Stimulated activated CD8-positive, alpha-beta memory T cell treated with anti-CD3 and anti-CD28 coated beads, Interleukin-12 subunit alpha, Interleukin-12 subunit beta, amount 100 ng/mL, for 1 hour (primary cell): ENCODE results near the gene SYNGR4.
"Not testable (repeated sequence)": the region's sequence is repeated elsewhere in the genome, so short reads cannot be mapped to it uniquely, and the experiment has no call there.

Experiments
- DNase-seq: peaks from one replicate; pipeline ENCODE4 v3.0.0-alpha.2; 2020; ENCODE audit warnings: low read depth

SYNGR4 gene

DNA sequence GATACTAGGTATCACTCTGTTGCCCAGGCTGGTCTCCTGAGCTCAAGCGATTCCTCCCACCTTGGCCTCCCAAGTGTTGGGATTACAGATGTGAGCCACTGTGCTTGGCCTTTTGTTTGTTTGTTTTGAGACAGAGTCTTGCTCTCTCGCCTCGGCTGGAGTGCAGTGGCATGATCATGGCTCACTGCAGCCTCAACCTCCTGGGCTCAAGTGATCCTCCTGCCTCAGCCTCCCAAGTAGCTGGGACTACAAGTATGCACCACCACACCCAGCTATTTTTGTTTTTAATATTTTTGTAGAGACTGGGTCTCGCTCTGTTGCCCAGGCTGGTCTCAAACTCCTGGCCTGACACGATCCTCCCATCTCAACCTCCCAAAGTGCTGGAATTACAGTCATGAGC is 7.6 kb downstream of the SYNGR4 start:
- not testable (repeated sequence) for DNase-seq

DNA sequence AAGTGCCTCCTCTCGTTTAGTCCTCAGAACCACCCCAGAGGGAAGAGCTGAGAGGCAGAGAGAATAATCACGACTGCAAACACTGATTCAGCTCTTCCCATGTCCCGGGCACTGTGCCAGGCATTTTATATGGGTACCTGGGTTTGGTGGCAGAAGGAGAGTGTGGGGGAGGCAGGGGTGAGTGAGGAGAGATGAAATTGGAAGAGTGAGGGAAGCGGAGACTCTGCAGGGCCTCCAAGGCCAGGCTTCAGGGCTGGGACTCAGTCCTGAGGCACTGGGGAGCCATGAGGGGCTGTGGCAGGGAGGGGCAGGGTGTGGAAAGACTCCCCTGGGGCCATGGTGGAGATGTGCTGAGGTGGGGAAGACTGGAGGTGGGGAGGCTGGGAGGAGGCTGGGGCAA is 8.7 kb downstream of the SYNGR4 start:
- DNase-seq = no peak

DNA sequence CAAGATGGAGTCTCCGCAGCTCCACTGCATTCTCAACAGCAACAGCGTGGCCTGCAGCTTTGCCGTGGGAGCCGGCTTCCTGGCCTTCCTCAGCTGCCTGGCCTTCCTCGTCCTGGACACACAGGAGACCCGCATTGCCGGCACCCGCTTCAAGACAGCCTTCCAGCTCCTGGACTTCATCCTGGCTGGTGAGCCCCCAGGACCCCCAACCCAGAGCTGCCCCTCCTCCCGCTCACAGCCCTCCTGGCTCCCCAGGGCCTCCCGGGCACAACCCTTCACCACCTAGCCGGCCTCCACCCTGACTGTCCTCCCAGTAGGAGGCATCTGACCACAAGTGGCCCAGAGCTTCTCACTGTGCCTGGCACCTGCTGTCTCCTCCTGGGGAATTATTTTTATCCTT is 9.4 kb downstream of the SYNGR4 start:
- no peak for DNase-seq

DNA sequence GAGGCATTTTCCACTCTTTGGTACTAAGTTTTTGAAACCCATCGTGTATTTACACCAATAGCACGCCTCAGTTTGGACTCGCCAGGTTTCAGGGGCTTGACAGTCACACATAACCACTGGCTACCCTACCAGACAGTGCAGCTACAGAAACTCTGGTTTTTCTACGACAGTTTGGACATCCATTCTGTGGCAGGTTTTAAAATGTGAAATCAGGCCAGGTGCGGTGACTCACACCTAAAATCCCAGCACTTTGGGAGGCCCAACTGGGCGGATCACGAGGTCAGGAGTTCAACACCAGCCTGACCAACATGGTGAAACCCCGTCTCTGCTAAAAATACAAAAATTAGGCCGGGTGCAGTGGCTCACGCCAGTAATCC is 14.0 kb downstream of the SYNGR4 start:
- DNase-seq = no peak

DNA sequence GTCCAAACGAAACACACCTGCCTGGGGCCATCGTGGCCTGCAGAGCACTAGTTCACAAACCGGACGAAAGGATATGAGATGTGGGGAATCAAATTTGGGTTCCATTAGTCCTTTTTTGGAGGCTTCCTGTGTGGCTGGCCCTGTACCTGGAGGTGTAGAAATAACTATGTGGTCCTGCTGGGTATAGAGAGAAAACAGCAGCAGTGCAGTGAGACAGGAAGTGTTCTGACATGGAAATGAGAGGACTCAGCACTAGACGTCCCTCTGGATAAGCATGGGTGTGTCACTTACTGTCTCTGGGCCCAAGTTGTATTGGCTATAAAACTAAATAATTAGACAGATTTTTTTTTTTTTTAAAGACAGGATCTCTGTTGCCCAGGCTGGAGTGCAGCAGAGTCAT is 14.9 kb downstream of the SYNGR4 start:
- no peak for DNase-seq

DNA sequence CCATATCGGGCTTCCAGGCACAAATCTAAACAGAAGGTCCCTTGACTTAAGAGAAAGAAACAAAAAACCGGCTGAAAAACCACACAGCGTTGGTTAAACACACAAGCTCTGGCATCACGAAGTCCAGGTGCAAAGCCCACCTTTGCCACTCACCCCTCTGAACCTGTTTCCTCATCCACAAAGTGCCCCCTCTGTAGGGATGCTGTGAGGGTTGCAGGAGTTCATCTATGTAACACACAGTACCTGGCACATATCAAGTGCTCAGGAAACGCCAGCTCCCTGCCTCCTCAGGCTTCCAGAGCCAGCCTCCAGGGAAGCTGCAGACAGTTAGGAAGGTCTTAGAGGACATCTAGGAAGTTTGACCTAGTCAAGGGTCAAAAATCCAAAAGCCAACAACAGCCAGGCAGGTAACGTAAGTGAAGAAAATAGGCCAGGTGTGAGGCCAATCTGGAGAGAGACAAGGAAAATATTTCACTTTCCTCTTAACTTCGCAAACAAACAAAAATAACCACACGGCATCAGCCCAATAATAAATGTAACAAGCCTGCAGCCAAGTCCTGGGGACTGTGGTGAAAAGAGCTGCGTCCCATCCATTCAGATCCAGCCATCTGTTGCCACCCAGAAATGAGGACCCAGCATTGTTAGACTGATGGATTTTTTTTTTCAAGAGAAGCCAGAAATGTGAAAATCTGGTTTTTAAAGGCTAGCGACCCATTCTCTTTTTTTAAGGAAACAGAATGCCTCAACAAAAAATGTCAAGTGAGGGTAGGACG is 17.2 kb downstream of the SYNGR4 start:
- no peak for DNase-seq

DNA sequence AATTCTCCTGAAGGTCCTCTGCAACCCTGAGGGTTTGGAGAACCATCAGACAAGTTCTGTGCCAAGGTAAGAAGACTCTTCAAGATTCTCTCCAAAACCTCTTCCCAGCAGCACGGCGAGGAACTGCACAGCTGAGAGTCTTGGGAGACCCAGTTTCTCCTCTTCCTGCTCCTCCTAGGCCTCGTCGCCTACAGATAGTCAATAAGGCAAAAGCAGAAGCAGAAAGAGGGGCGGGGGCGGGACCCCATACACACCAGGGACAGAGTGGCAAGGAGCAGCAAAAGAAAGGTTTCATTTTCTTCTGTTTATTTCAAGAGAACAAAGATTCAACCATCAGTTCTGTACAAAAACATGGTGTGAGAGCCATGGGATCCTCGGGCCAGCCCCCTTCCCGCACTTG is 18.1 kb downstream of the SYNGR4 start:
- DNase-seq = no peak

DNA sequence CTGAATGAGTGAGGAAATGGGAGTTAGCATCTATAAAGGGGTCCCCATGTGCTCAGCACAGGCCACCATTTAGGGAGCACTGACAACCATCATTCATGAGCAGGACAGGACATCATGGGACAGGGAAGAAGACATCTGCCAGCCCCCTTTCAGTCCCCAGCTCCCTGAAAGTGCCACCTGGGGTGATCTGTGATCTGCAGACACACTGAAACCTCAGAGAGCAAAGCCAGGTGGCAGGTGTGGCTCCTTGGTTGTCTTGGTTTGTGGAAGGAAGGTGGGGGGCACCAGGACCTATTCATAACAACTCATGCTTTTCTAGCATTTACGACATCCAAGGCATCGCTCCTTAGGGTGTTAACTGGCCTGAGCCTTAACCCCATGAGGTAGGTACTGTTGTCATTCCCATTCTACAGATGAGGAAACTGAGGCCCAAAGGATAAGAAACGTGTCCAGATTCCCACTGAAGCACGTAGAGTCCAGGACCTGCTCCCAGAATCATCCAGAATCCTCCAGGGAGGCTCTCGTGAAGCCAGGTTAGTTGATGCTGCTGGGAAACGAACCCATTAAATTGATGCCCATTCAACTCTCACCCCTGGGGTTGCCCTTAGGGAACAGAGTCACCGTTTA is 21.4 kb downstream of the SYNGR4 start:
- no peak for DNase-seq

DNA sequence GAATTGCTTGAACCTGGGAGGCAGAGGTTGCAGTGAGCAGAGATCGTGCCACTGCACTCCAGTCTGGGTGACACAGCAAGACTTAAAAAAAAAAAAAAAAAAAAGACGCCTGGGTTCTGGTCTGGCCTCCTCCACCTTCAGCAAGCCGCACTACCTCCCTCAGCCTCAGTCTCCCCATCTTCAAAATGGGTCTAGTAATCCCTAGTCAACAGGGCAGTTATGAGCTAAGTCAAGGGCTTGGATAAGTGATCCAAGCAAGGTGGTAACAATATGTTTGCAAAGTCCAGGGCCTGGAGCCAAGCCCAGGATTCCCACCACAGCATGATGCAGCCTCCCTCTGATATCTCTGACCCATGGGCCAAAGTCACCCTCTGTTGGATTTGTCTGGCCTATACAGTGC is 22.8 kb downstream of the SYNGR4 start:
- no peak for DNase-seq

DNA sequence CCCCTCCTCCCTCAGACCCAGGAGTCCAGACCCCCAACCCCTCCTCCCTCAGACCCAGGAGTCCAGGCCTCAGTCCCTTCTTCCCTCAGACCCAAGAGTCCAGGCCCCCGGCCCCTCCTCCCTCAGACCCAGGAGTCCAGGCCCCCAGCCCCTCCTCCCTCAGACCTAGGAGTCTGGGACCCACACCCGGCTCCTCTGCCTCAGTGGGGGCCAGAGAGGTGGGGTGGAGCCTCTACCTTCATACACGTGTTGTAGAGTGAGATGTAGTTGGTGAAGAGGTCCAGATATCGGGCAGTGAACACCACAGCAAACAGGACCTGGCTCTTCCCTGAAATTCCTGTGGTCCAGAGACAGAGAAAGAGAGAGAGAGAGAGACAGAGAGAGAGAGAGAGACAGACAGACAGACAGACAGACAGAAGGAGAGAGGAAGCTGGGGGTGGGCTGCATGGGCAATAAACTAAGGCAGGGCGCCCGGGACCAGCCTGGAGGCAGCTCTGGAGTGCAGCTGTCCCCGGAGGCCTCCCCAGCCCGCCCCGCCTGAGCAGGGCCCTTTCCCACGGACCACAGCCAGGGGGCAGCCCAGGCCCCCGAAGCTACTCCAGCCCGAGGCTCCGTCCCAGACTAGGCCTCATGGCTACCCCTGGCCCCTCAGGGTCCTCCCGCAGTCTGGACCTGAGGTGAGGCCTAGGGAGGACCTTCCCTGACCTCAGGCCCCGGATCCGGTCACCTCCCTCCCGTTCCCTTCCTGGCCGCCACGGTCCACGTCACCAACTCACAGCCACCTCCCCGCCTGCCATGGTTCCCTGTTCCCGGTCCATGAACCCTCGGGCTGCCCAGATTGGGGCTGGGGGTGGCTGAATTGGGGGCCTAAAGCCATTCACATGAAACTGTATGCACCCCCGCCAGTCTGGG is 26.3 kb downstream of the SYNGR4 start:
- DNase-seq = no peak

DNA sequence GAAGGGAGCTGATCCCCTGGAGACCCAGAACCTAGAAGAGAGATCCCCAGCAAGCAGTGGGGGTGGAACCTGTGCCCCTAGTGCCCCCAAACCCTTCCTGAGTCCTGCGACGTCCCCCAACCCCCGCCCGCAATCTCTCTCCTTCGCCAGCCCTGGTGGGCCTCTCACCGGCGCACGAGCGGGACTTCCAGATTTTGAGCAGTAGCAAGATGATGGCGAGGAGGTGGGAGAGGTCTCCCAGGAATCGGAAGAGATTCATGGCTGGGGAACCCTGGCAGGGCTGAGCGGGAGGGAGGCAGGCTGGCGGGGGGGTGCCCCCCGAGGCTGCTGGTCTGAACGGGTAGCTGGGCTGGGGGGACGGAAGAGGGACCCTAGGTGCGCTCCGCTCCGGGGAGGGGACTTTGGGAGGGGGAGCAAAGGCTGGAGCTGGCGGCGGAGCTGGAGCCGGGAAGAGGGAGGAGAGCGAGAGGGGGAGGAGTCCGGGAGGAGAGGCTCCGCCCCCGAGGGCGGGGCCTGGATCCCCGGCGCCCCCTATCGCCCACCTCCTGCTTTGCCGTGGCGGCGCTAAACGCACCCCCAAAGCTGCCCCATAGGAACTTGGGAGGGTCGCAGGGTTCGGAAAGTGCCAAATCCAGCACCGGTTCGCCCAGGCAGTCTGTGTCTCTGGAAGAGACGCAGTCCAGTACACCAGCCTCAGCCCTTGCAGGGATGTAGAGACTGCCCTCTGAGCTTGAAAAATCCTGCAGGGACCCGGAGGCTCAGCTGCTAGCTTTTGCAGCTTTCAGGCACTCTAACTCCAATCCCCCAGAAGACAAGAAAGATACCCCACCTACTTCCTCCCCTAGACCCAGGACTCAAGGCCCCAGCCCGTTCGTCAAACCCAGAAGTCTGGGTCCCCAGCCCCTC is 27.2 kb downstream of the SYNGR4 start, which contains the start of gene KDELR1:
TSS of gene KDELR1 (minus strand) at position 452 of the 906 bp plus-strand sequence. CDS start at position 259, 193 bp downstream.
- DNase-seq = peak; percentile 54

DNA sequence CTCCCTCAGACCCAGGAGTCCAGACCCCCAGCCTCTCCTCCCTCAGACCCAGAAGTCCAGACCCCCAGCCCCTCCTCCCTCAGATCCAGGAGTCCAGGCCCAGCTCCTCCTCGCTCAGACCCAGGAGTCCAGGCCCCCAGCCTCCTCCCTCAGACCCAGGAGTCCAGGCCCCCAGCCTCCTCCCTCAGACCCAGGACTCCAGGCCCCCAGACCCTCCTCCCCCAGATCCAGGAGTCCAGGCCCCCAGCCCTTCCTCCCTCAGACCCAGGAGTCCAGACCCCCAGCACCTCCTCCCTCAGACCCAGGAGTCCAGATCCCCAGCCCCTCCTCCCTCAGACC is 27.8 kb downstream of the SYNGR4 start:
- not testable (repeated sequence) for DNase-seq

DNA sequence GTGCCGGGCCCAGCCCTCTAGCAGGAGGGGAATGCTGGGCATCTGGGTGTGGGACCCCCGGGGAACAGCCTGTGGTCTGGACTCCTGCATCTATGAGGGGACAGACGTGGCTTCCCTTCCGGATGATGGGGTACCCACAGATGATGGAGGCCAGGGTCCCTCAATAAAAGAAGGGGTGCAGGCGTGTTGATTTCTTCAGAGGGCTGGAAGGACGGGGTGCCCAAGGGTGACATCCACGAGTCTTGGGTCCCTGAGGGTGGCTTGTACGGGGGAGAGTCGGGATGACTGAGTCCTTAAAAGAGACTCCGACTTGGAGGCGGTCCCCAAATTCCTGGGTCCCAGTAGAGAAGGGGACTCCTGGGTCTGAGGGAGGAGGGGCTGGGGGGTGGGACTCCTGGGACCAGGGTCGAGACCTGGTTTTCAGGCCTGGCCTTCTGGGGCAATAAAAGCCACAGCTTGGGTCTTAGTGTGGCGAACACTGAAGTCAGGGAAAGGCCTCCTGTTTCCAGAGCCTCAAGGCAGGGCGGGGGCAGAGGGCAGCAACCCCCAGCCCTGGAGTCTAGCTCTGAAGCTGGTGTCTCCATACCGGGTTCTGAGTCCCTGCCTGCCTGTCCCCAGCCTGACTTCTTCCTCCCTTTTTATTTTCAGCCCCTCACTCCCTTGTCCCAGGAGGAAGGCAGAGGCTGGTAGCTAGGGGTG is 28.8 kb downstream of the SYNGR4 start:
- no peak for DNase-seq

DNA sequence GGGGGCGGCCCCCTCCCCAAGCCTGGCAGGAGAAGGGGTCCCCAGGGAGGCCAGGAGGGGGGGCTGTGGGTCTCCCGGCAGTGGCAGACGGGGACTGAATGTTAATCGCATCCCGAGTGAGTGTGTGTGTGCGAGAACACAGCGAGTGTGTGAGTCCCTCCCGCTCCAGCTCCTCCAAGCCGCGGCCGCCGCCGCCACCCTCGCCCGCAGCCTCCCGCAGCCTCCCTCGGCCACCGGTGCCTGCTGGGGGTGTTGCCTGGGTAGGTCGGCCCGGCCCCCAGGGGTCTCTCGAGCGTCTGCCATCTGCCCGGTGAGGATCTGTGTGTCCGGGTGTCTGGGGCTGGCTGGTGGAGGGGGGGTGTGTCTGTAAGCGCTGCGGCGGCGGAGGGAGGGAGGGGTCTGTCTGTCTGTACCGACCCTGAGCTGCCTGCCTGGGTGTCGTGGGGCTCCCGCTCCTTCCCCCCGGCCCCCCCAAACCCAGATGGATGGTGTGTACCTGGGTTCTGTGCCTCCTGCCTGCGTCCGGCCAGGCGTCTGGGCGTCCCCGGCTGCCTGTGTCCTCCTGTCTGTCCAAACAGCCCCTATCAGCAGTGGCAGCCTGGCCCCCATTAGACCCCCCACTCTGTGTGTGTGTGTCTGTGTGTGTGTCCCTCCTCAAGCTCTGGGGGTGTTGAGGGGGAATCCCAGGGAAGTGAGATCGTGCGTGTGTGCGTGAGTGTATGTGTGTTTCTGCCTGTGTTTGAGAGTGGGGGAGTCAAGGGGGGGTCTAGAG is 29.6 kb downstream of the SYNGR4 start, which contains the start of gene GRIN2D:
TSS of gene GRIN2D (plus strand) at position 110 of the 772 bp plus-strand sequence. CDS start 4,725 bp downstream, outside the sequence.
- no peak for DNase-seq

DNA sequence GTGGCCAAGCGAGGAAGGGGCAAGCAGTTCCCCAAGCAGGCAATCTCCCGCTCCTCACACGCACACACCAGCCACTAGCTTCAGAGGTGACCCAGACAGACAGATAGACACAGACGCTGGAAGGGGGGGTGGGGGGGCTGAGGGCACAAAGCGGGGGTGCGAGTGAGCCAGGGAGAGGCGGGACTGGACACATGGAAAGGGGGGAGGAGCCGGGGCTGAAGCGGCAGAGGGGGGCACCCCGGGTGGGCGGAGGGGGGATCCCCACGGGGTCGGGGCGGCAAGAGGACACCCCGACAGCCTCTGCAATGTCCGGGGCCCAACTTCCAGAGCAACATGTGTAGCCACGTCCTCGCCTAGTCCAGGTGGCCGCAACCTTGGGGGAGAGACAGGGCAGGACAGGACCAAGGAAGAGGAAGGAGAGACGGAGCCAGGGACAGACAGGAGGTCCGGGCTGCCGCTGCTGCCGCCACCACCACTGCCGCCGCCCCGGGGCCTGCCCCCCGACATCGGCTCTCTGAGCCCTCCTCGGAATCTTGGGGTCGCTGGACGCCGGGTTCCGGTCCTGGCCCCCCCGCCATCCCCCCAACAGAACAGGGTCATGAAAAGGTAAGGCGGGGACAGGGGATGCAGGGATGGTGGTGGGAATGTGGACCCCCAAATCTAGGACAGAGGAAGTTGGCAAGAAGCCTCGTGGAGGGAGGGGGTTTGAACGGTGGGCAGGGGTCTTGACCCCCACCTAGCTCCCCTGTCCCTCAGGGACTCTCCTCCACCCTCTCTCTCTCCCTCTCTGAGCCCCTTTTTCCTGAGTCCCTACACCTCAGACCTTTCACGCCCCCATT is 30.4 kb downstream of the SYNGR4 start:
- no peak for DNase-seq

DNA sequence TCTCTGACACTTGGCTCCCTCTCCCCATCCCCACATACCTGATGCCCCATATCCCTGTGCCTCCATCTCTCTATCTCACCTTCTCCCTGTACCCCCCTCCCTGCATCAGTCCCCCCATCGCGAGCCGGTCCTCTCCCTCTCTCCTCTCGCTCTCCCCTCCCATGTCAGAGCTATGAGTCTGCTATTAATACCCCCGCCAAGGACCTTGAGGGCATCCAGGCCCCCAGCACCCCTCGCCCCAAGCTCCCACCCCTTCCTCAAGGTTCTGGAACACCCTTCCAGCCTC is 30.9 kb downstream of the SYNGR4 start:
- no peak for DNase-seq

DNA sequence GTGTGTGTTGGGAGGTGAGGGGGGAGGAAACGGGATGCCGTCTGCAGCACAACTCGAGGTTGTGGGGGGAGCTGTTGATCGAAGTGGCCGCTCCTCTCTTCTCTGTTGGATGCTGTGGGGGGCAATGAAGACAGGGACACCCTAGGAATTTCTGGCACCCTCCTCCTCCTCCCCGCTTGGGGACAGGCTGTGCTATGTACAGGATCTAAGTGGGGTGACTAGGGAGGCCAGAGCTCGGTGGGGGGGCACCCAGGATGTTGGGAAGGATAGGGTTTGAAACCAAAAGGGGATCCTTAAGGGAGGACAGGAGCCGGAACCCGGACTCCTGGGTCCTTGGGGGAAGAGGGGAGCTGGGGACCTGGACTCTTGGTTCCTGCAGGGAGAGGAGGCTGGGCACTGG is 31.3 kb downstream of the SYNGR4 start:
- DNase-seq = no peak

DNA sequence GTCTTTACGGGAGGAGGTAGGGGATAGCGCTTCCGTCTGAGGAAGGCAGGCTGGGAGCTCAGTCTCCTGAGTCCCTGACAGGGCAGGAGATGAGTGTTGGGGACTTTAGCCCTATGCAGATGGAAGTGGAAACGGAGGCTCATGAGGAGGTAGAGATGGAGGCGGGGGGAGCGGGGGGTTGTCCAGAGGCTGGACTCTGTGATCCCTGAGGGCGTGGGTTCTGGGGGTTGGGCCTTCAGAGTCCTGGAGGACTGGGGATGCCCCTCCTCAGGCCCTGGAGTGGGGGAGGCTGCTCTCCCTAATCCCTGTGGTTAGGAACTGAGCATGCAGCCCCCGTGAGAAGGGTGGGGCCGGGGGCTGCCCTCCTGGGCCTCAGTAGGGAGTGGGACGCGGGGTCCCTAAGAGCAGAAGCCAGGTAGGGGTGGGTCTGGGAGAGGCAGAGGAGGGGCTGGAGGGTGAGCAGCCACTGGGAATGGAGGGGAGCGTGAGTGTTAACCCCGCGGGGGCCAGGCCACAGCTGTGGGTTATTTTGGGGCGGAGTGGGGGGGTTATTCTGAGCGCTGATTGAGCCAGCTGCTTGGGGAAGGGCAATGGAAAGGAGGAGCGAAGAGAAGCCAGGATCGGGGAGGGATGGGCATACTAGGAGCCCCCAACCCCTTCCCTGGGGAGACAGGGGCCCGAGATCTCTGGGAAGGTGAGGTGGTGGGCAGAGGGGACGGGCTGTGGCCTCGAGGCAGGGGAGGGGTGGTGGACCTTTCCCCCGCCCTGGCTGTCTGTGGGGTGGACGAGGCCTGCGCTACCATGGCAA is 32.1 kb downstream of the SYNGR4 start:
- no peak for DNase-seq

DNA sequence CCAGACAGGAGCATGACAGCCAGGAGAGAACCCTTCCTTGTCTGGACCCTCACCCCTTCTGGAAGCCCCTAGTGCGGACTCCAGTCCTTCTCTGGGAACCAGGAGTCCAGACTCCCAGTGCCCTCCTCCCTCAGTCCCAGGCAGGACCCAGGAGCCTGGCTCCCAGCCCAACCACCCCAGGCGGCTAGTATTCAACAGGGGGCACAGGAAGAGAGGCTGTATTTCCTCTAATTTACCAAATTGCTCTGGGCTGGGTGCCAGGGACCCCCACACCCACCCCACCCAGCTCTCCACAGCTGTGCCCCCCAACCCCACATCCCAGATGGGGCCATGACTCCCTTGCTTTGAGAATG is 32.6 kb downstream of the SYNGR4 start:
- no peak for DNase-seq
